Fibroblast of skin of scalp (primary cell): ENCODE results near the gene HDAC7. TPM values are rescaled to one million over a fixed set of nuclear protein-coding genes. Genes with fewer than 3 reads are reported as not detected.

Experiments used
- DNase-seq: peaks from one replicate; pipeline ENCODE4 v3.0.0-alpha.2; 2013
- polyA plus RNA-seq, 2 experiments: library from polyadenylated mRNA; unstranded; fragments of 120-200 nt; gene quantifications; one replicate each; pipeline ENCODE4 v1.2.1, GENCODE V29; 2013; ENCODE audit not compliant: insufficient read length in 2 of 2

The HDAC7 gene
- polyA plus RNA-seq (2013, experiment 1 of 2; ENCODE audit: insufficient read length): 88.1 TPM
- polyA plus RNA-seq (2013, experiment 2 of 2; ENCODE audit: insufficient read length): 82.9 TPM

DNA sequence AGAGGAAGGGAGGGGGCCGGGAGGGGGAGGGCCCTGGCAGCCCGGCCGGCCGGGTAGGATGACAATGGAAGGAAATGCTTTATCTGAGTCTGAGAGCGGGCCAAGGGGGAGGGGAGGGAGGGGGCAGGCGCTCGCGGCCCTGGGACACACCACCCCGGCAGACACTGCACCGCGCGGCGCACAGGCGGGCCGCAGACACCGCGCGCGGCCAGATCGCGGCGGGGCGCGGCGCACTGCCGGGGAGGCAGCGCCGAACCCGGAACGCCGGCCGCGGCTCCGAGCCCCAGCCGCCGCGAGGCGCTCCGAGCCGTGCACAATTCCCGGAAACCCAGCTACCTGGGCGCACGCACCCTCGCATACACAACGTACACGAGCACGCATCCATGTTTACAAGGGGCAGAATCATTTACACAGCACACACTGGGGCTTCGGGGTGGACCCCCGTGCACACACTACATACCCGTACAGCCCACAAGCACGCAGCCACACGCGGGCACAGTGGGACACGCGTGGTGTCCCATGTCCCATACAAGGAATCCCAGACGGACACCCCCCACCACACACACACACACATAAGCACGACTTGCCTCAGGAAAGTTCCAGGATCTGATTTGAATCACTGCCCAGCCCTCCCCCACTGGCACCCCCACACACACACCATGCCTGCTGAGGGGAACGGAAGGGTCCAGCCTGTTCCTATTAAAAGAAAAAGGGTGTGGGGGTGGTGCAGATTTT is at the start of gene HDAC7:
Gene HDAC7 (minus strand): TSS at position 8 of the 735 bp plus-strand sequence. CDS start 118 bp downstream, outside the sequence.
- peak; percentile 91 for DNase-seq

DNA sequence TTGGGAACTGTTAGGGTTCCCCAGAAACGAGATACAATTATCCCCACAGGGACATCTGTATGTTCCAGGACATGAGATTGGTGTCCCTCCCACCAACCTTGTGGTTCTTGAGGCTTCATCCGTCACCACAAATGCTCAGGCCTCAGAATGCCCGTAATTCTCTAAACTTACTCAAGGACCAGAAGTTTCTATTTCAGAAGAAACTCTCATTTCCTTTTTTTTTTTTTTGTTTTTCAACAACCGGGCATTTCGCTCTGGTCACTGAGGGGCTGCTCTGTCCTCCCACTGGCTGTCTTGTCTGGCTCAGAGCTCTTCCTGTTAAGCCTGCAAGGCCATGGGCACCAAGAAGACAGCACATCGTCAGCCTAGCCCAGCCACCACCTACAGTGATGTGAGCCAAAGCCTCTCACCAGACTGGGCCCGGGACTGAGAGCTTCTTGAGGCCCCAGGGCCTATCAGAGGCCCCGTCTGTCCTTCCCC is 48.9 kb upstream of the HDAC7 start:
- DNase-seq: no peak

- peak; percentile 47 for DNase-seq
Observed at GRCh38 chr12:47868041-47868440, 48.3 kb upstream of the HDAC7 start.

DNA sequence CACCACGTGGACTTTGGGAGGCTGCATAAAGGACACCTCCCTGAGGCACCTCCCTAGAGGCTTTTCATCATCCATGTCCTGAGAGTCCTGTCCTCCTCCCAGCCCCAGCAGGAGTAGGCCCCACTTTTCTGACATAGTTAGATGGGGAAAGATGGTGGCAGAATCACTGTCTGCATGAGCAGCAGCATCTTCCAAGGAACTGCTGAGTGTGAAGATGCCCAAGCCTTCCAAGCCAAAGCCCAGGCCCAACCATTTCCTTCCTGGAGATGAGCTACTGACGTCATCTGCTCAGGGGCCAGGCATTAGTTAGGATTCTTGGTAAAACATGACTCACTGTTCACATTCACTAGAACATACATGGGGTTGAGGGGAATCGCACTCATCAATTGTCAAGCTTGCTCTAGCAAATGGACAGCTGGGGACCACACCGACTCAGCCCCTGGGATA is 47.8 kb upstream of the HDAC7 start:
- DNase-seq: peak; percentile 89

DNA sequence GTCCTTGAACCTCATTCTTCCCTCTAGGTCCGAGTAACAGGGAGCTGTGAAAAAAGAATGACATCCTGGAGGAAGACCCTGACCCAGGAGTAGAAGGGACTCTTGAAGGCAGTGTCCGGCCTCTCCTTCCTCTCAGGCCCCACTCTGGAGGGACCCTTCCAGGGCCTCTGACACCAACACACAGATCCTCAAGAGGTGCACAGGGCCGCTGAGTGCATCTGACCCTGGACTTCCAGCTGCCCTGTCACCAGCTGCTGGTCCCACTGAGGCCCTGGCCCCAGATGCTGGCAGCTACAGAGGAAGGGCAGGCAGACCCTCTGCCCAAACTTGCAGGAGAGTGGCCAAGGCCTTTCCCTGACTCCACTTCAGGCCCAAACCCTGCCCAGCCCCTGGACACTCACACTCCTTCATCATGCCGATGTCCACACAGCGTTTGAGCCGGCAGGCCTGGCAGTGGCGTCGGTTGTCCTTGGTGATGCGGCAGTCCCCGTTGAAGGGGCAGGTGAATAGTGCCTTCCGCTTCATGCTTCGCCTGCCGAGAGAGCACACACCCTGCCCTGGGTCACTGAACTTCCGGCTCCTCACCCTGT is 45.0 kb upstream of the HDAC7 start:
- no peak for DNase-seq

GRCh38 chr12:47863985-47864384 is 44.3 kb upstream of the HDAC7 start:
- no peak for DNase-seq

- no peak for DNase-seq
Observed at GRCh38 chr12:47863467-47863866, 43.8 kb upstream of the HDAC7 start.

- DNase-seq: no peak
Observed at GRCh38 chr12:47862881-47863280, 43.2 kb upstream of the HDAC7 start.

GRCh38 chr12:47862167-47862750 is 42.6 kb upstream of the HDAC7 start:
- DNase-seq: no peak

DNA sequence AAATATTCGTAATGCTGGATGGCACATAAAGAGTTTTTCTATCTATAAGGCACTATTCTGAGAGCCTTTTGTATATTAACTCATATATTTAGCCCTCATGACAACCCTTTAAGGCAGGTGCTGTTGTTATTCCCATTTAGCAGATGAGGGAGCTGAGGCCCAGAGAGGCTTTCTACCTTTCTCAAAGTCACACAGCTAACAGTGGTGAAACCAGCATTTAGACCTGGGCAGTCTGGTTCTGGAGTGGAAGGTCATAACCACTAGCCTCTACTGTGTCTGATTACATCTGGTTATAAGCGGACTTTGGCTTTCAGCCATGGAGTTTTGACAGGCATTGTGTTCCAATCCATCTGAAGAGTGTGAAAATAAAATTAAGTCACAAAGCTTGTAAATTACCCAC is 41.2 kb upstream of the HDAC7 start:
- no peak for DNase-seq

DNA sequence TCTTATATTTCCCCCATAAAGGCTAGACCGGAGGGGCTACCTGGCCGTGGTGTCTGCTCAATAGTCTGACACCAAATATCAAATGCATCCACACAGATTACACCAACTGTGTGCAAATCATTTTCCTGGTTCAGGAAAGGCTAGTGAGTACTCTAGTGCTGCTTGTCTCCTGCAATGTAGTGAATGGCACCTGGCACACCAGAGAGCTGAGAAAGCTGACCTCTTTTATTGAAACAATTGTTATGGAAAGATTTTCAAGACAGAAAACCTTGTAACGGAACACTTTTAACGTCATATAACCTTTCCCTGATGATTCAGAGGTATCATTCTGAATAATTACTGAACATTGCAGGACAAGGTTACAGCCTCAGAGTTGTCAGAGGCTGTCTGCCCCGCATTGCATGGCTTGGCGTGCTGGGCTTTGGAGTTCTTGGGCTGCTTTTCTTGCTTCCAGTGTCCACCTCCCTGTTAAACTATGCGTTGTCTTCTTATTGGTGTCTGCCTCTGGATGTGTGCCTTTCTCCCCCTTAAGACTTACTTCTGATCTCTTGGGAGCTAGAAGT is 40.7 kb upstream of the HDAC7 start:
- DNase-seq: no peak

DNA sequence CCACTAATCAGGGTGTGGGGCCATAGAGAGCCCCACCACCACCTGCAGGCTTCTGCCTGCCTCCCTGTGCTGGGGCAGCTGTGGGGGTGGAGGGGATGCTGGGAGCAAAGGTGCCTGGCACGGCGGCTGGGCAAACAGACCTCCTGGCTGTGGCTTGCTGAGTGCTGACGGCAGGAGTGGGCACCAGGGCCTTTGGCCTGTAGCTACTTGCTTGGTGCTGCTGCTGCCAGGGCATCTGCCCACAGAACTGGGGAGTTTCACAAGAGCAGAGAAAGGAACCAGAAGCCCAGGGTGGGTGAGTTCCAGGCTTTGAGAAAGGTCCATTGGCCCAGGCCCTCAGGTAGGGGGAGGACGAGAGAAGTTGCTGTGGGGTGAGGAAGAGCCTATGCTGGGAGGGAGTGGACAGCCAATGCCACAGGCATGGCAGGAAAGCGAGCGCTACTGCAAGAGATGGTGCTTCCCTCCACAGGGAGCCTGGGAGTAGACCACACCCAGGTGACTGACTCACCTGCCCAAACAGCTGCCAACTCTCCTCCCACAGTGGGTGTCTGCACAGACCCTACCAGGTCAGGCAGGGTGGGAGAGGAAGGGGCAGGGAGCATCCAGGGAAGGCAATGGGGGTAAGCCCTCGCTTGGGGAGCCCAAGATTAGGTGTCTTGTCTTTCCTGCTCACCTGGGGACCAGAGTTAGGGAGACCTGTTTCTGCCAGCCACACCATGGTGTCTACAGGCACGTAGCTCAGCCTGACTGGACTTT is 39.0 kb upstream of the HDAC7 start:
- DNase-seq: no peak

DNA sequence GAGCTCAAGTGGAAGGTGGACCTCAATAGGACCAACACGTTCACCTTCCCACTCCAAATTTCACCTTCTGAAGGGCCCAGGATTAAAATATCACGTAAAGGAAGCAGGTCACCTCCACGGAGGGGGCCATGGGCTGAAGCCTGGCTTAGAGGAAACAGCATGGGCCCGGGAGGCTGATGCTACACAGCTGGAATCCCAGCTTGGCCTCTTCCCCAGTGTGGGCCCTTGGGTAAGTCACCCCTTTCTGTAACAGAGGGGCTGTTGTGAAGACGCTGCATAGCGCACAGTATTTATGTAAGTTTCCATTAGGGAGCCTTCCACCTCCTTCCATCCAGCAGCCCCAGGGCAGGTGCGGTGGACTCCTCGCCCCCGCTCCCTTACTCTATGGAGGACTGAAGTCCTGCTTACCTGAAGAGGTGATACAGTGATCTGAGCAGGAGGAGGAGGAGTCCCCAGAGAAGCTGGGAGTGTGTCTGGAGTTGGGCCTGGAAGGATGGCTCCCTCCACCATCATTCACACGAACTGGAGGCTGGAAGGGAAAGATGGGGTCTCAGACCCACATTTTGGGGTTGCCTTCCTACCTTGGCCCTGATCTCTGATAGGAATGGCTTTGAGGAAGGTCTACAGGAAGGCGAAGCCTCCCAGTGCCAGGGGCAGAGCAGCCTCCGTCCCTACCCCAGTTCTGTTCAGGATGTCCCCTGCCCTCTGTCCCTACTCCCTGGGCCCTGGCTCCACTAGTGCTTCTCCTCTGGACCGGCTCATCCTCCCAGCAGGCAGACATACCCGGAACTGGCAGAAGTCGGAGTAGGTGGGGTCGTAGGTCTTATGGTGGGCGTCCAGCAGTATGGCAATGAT is 37.2 kb upstream of the HDAC7 start:
- no peak for DNase-seq

GRCh38 chr12:47856094-47856493 is 36.4 kb upstream of the HDAC7 start:
- no peak for DNase-seq

GRCh38 chr12:47855502-47855901 is 35.8 kb upstream of the HDAC7 start:
- DNase-seq: no peak

DNA sequence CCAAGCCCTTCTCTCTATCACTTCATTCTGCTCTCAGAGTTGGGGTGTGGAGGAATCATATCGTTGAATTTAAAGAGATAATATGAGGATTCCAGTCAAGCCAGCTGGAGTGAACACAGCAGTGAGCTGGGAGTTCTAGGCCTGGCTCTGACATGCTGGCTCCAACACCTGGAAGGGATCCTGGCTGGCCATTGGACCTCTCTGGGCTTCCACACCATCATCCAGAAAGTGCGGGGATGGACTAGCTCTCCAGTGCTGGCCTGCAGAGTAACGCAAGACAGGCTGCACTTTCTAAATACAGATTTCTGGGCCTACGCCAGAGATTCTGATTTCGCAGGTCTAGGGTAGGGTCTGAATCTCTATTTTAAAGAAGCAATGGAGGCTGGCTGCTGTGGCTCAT is 34.8 kb upstream of the HDAC7 start:
- DNase-seq: no peak

GRCh38 chr12:47852096-47852571 is 32.4 kb upstream of the HDAC7 start:
- DNase-seq: no peak

- no peak for DNase-seq
Observed at GRCh38 chr12:47851303-47851952, 31.7 kb upstream of the HDAC7 start.

DNA sequence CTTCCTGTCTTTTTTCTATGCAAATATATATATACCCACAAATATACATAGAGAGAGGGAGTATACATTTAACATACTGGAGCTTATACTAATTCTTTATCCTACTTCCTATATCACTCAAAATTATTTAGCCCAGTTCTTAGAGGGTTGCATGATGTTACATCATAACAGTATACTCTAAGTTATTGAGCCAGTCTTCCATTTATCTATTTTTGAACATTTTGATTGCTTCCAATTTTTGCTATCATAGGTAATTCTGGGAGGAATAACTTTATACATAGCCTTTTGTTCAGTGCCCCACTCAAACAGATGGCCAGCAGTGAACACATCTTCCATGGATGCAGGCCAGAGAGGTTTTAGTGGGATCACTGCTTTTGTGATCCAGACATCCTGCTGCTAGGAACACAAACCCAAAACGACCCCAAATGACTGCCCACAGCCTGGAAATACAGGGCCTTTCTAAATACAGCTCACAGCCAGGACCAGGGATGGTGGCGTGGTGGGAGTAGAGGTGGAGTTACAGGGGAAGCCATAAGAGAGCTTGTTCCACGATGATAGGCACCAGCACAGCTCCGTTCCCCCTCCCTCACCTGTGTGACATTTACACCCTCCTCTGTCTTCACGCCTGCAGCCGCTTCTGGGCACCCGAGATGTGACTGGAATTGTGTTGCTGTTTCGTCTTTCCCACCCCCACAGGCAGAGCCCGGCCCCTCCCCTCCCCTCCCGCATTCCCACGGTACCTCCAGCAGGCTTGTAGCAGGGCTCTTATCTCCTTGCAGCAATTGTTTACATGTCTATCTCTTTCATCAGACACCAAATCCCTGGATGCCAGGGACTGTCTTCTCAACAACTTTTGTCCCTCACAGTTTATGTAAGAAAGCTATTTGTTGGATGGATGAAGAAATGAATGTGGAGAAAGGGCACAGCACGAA is 30.7 kb upstream of the HDAC7 start:
- DNase-seq: no peak

- DNase-seq: no peak
Observed at GRCh38 chr12:47849261-47849660, 29.6 kb upstream of the HDAC7 start.
